Glomerular endothelial cell (primary cell): ENCODE measurements around the gene SASH1. TPM values are rescaled to one million over a fixed set of nuclear protein-coding genes. Genes with fewer than 3 reads are reported as not detected.

Experiments used
- DNase-seq: peaks from one replicate; pipeline ENCODE4 v3.0.0-alpha.2; 2011; ENCODE audit warnings: low read depth, low spot score; ENCODE audit errors: extremely low read depth
- total RNA-seq: library from RNA; depleted of rRNA; stranded (reverse); fragments of >200 nt; gene quantifications from 2 replicates; pipeline ENCODE4 v1.2.3, GENCODE V29; 2015

The SASH1 gene
- 136 and 154 TPM in 2 replicates for total RNA-seq

- DNase-seq: no peak
Observed at GRCh38 chr6:148342350-148343046, at the start of gene SASH1. SASH1 (plus strand) TSS chr6:148342838; CDS start chr6:148343068, 230 bp downstream.

- DNase-seq: no peak
Observed at GRCh38 chr6:148293181-148293995, 49.2 kb upstream of the SASH1 start.

DNA sequence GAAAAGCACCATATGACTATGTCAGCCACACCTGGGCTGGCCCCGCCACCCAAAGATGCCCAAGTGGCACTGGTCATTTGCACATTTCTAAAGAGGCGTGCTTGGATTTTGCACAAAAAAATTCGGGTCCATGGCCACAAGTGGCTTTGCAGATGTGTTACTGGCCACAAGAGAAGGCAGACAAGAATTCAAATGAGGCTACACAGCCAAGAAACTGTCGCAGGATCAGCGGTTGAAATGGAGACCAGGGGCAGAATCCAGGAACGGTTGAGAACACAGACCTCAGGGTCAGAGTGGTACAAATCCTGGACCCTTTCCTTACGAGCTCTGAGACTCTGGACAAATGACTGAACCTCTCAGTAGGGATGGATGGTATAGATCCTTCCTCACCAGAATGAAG is 48.6 kb upstream of the SASH1 start:
- DNase-seq: no peak

DNA sequence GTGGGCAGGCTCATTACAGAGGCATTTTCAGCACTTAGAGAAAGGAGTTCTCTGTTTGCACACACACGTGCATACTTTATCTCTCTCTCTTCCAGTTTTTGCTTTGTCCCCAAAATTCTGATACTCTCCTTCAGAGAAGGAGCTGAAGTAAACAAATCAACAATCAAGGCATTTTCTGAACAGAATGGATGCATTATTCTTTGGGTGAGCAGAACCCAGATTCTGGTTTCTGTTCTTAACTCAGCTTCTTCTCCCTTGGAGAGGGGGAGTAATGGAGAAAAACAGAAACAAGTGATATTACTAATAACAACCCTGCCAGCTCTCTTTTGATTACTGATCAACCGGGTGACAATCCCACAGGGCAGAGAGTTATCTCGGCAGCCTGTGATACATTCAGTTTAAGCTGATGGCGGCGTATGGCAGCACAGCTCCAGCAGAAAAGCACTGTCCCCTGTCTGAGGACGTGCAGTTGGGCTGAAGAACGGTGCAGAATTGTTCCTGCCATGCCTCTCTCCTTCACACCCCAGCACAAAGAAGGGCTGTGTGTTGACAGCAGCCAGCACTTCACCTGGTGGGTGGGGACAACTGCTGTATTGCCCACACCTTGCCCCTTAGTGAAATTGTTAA is 47.3 kb upstream of the SASH1 start:
- no peak for DNase-seq

GRCh38 chr6:148296771-148297170 is 45.9 kb upstream of the SASH1 start:
- DNase-seq: no peak

GRCh38 chr6:148298683-148299082 is 44.0 kb upstream of the SASH1 start:
- no peak for DNase-seq

GRCh38 chr6:148303616-148304015 is 39.0 kb upstream of the SASH1 start:
- no peak for DNase-seq

- peak; percentile 98 for DNase-seq
Observed at GRCh38 chr6:148304976-148305375, 37.7 kb upstream of the SASH1 start.

DNA sequence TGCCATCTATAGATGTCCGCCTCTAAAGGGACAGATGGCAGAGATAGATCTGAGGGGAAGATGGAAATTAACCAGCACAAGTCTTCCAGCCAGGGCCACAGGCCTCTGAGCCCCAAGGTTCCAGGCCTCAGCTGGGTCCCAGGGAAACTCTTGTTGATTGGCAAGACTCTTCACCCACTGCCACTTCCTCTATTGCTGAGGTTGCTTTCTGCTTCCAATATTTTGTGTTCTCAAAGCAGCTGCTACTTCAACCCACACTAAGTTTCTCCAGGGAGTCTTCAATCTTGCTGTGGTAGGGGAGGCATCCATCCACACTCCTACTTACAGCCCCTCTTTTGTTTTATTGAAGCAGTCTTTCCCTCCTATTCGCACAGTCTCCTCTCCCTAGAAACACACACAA is 36.4 kb upstream of the SASH1 start:
- DNase-seq: no peak

DNA sequence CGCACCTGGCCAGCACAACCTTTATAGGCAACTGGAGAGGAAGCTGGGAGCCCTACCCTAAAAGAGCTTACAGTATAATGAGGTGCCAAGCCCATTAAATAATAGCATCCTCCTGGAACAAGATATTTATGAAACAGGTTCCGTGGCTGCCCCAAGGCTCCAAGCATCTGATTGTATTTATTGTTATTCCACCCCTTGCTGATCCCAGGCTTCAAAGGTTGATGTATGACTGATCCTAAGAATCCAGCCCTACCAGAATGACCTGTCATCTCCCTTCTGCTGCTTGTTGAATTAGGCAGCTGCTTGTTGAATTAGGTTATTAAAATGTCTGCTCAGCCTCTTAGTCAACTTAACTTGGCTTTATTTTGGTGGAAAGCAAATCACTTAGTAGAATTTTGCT is 35.2 kb upstream of the SASH1 start:
- DNase-seq: no peak

DNA sequence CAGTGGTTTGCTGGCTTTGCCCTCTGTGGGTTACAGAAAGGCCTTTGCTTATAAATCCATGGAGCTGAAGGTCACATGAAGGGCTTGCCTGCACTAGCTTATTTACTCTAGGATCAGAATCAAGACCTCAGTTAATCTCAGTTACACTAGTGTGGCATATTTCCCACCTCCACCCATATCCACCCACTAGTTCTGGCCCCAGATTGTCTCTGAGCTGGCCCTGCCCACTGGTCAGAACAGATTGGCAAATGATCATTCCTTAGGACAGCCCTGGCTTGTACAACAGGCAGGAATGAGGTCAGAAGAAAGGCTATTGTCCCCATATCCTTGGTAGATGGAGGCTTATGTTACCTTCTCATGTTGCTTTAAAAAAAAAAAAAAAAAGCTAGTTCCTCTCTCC is 33.3 kb upstream of the SASH1 start:
- DNase-seq: no peak

- no peak for DNase-seq
Observed at GRCh38 chr6:148311966-148312669, 30.5 kb upstream of the SASH1 start.

DNA sequence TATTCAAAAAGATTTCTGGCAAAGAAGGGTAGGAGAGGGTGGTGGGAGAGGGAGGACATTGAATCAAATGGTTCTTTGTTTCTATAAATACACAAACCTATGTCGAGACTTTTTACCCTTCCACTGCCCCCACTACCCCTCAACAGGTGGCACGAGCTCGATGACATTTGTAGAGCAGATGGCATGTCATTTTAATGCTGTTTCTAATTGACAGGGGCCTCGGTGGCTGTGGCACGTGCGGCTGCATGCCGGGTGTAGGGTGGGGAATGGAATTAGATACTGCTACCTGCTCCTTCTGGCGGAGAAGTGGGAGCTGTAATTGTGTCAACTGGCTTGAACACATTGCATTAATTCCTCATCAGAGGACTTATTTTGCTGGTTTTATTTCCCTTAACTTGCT is 29.1 kb upstream of the SASH1 start:
- no peak for DNase-seq

DNA sequence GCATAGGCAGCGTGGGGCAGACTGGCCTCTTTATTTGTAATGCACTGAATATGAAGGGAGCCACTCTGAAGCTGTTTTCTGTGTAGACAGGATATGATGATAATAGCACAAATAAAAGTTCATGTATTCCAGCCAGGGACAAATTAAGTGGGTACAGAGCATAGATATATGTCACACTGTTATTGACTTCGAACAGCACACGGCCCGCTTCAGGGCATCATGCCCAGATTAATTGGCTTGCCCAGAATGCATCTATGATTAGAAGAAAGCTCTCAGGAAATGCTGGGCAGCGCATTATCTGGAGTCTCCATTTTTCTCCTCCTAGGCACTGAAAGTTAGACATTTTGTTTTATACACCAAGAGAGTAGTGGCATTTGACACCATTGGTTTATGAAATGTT is 26.3 kb upstream of the SASH1 start:
- no peak for DNase-seq

DNA sequence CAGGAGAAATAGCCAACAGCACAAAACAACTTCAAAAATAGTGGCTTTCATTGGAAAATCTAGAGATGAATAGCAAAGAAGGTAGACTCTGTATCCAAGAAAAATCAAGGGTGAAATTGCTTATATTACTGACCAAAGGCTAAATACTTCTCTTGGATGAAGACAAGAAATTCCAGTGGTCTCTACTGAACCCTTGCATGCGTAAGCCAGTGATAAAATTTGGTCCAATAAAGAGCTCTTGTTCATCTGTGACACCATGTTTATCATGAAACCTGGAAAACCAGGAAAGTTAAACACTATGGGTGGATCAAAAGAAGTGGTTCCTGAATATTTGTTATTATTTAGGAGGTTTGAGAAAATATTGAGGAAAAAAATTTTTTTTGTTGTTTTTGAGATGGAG is 25.6 kb upstream of the SASH1 start:
- no peak for DNase-seq

- no peak for DNase-seq
Observed at GRCh38 chr6:148317739-148318138, 24.9 kb upstream of the SASH1 start.

DNA sequence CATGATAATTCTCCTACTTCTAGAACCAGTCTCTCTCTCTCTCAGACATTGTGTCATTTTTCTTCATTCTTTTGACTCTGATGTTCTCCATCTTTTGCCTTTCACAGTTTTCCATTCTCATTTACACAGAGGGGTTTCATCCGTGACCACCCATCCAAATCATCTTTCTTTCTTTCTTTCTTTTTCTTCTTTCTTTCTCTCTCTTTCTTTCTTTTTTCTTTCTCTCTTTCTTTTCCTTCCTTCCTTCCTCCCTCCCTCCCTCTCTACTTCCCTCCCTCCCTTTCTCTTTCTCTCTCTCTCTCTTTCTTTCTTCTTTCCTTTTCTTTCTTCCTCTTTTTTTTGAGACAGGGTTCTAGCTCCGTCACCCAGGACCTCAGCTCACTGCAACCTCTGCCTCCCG is 19.9 kb upstream of the SASH1 start:
- DNase-seq: no peak

GRCh38 chr6:148323344-148323743 is 19.3 kb upstream of the SASH1 start:
- no peak for DNase-seq

DNA sequence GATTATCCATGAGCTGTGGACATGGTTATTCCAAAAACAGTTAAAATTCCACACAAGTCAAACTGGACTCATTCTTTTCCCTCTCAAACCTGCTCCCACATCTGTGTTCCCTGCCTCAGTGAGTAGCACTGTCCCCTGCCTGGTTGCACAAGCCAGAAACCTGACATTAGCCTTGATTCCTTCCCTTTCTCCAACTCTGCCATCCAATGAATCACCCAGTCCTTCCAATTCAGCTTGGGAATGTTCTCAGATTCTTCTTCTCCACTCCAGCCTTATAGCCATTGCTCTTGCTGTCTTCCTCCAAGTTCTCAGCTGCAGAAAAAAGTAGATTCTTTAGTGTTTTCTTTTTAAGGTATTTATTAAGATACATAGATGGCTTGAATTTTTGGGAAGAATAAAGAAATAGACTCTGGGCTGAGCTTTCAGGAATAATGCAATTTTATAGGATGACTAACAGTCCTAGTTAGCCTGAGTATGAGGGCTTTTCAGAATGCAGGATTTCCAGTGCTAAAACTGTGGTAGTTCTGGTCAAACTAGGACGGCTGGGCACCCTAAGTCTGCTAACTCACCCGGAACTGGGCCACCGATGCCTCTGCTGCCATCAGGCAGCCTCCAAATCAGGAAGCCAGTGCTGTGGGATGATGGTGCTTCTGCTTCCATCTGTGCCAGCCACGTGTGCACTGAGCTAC is 18.2 kb upstream of the SASH1 start:
- no peak for DNase-seq

DNA sequence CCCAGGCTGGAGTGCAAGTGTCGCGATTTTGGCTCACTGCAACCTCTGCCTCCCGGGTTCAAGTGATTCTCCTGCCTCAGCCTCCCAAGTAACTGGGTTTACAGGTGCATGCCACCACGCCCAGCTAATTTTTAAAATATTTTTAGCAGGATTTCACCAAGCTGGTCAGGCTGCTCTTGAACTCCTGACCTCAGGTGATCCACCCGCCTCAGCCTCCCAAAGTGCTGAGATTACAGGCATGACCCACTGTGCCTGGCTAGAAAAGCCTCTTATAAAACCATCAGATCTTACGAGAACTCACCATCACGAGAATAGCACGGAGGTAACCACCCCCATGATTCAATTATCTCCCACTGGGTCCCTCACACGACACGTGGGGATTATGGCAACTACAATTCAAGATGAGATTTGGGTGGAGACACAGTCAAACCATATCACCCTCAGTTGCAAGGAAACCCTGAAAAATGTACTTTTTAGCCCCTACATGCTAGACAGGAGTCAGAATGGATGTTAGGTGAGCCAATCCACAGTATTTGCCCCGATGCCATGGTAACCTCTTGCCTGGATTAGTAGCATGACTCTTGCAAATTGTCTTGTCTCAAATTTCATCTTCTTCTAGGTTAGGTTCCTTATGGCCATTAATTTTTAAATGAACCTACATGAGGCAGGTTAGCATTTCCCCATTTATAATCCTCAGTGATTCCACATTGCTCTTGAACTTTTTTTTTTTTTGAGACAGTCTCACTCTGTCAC is 17.1 kb upstream of the SASH1 start:
- DNase-seq: no peak
